Aorta (tissue), 5 donors: ENCODE measurements around the gene TIMM10B. TPM values are rescaled to one million over a fixed set of nuclear protein-coding genes. Genes with fewer than 3 reads are reported as not detected.

Experiments
- ATAC-seq: fragments of 200-7000 bp; cut with Tn5 transposase; one replicate; pipeline ENCODE4 v1.9.1; 2022; ENCODE audit warnings: moderate library complexity; ENCODE audit not compliant: low FRiP score
- DNase-seq, 2 donors: peaks; one replicate each; pipeline ENCODE4 v3.0.0-alpha.2; 2020
- H3K27ac ChIP-seq, 2 donors: one replicate each; pipeline ENCODE4 v1.5.1; 2013; ENCODE audit warnings: low read length in 2 of 2, mild to moderate bottlenecking in 2 of 2, moderate library complexity in 2 of 2, control low read depth in 1 of 2, inconsistent platforms in 1 of 2, low read depth in 1 of 2
- H3K27me3 ChIP-seq, 2 donors: one replicate each; pipeline ENCODE4 v1.6.1; 2013; ENCODE audit warnings: control low read depth in 1 of 2, low read length in 1 of 2, mild to moderate bottlenecking in 1 of 2, moderate library complexity in 1 of 2; ENCODE audit not compliant: insufficient read depth in 2 of 2, control insufficient read depth in 1 of 2
- H3K36me3 ChIP-seq, 2 donors: one replicate each; pipeline ENCODE4 v1.6.1; 2013; ENCODE audit warnings: control low read depth in 1 of 2, low read length in 1 of 2, mild to moderate bottlenecking in 1 of 2; ENCODE audit not compliant: insufficient read depth in 2 of 2, control insufficient read depth in 1 of 2
- H3K4me1 ChIP-seq, 2 donors: one replicate each; pipeline ENCODE4 v1.6.1; 2013; ENCODE audit warnings: low read length in 2 of 2, control low read depth in 1 of 2, mild to moderate bottlenecking in 1 of 2, moderate library complexity in 1 of 2; ENCODE audit not compliant: insufficient read depth in 2 of 2, control insufficient read depth in 1 of 2
- H3K4me3 ChIP-seq, 2 donors: one replicate each; pipeline ENCODE4 v1.5.1; 2013; ENCODE audit warnings: low read length in 2 of 2, control low read depth in 1 of 2, mild to moderate bottlenecking in 1 of 2
- H3K9me3 ChIP-seq: one replicate; pipeline ENCODE4 v1.6.1; 2013; ENCODE audit warnings: mild to moderate bottlenecking, low read length; ENCODE audit not compliant: control insufficient read depth
- WGBS, 2 donors: extraction: QIAGEN DNeasy Blood & Tissue Kit; methylation state at CpG; one replicate each; pipeline ENCODE4 v1.1.7; 2013; 5-methylcytosine and 5-hydroxymethylcytosine counted together
- intact Hi-C, 2 donors: fragments of 100-400 bp; cut with DNase I; formaldehyde crosslinking; loops; one replicate each; pipeline versions ENCODE4 v1.14.2 to v1.15.0; 2022
- polyA plus RNA-seq, 2 donors: library from polyadenylated mRNA; stranded (reverse); fragments of 200-250 nt; gene quantifications; one replicate each; pipeline ENCODE4 v1.2.3, GENCODE V29; 2013
- total RNA-seq, 2 donors: library from RNA; stranded (reverse); fragmentation: NEBNext Ultra II Directional; extraction: Animal tissue kit (Norgen Biotek cat#: 25700); gene quantifications; one replicate each; pipeline ENCODE4 v1.2.1, GENCODE V29; 2021
- donor health status: healthy with polysubstance abuse.
- donor health status: Bipolar disorder and iron deficiency.
- donor health status: DM: no; HTN: no; CAD: no.
- donor health status: DM: no; HTN: no; CAD: no.
- donor health status: DM: yes; HTN: yes; CAD: no.

The TIMM10B gene
- total and polyA plus RNA-seq, 4 donors: 21.0 to 39.1 (median 34.2) TPM

DNA sequence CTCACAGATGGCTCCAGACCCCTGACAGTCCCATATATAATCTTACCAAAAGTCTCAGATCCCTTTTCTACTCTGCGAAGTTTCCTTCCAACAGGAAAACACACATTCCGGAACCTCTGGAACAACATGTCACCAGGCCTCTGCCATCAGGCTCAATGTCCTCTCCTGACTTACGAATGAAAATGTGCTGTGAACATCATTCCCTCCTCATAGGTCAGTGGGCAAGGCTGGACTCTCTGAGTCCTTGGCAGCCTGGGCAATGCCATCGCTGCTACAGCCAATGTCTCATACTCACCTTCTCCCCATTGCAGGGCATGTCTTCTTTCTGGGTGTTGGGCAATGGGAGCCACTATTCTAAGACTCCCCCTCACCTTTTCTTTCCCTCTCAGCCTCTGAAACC, 38.9 kb upstream of the TIMM10B start:
- intact Hi-C loops: loop anchor here (5.0 kb wide), 2 partner anchors 65 kb away; no protein-coding TSS in a partner anchor
- DNase-seq (no peak), ATAC-seq (no peak)
- Histone ChIP-seq H3K27ac (peak overlapping the region; percentile 23 to 85), H3K9me3 (no peaks in the 10 kb centered on the region), H3K36me3 (no peaks in the 10 kb centered on the region), H3K4me1 (no peaks in the 10 kb centered on the region), H3K27me3 (no peaks in the 10 kb centered on the region), H3K4me3 (no peak overlapping the region)
- 56 to 64% methylated on average over 4 of the region's 4 CpGs for WGBS, 2 donors

DNA sequence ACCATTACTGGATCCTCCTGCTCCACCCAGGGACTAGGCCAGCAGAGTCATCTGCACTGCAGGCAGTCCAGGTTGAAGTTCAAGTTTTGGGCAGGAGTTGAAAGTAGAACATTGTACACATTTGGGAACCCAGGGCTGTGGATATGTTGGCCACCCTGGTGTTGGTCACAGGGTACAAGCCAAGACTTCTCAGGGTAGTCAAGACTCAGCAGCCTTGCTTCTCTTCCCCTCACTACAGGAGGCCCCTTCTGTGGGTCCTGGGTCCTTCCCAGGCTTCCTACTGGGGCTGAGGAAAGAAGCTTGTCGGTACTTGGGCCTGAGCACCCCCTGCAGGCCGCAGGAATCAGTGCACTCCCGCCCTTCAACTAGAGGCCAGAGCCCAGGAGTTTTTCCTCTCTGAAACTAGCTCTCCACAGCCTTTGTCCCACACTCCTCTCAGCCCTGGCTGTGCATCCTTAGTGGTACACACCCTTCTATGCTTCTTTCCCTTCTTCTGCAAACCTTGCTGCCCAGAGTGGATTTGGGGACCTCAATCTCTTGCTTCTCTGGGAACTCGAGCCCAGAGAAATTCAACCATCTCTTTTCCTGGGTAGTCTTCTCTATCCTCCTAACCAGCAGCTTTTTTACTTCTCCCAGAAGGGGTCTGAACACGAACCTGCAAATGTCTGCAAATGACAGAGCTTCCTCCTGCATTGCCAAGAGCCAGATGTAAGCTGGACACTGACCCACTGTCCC, 37.9 kb upstream of the TIMM10B start:
- no peak overlapping the region for H3K27ac ChIP-seq
- intact Hi-C loops: loop anchor here (2.0 to 5.0 kb wide), 3 partner anchors 64 to 66 kb away; no protein-coding TSS in a partner anchor
- H3K9me3 ChIP-seq: no peaks in the 10 kb centered on the region
- H3K4me1 ChIP-seq: no peaks in the 10 kb centered on the region
- peaks cover 0 to 3% of the 10 kb centered on the region in 2 donors for H3K36me3 ChIP-seq
- H3K4me3 ChIP-seq: no peak overlapping the region
- DNase-seq (peak; percentile 58 to 78), ATAC-seq (peak; percentile 82)
- 40 to 41% methylated on average over 5 of the region's 5 CpGs for WGBS, 2 donors
- no peaks in the 10 kb centered on the region for H3K27me3 ChIP-seq

DNA sequence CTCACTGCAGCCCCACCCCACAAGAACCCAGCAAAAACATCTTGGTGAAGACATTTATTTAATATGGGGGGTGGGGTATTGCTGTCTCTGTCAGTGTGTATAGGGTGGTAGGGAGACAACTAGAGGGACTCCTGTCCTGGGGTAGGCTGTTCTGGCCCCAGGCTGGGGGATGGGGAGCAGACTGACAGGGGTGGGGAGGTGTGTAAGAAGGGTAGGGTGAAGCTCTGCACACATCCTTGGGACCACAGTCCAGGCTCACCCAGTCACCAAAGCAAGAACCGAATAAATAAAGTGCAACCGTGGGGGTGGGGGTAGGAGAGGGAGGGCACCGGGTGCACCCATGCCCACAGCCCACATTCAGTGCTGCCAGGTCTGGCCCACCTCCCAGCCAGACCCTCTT, 32.7 kb upstream of the TIMM10B start:
- ATAC-seq (no peak), DNase-seq (no peak)
- Histone ChIP-seq H3K27me3 (no peaks in the 10 kb centered on the region), H3K4me1 (peaks cover 0 to 2% of the 10 kb centered on the region in 2 donors), H3K4me3 (no peak overlapping the region), H3K36me3 (peaks cover 0 to 9% of the 10 kb centered on the region in 2 donors), H3K9me3 (no peaks in the 10 kb centered on the region), H3K27ac (no peak overlapping the region)
- WGBS, 2 donors: 85 to 95% methylated on average over 3 of the region's 3 CpGs
- intact Hi-C loops: no loop called here

DNA sequence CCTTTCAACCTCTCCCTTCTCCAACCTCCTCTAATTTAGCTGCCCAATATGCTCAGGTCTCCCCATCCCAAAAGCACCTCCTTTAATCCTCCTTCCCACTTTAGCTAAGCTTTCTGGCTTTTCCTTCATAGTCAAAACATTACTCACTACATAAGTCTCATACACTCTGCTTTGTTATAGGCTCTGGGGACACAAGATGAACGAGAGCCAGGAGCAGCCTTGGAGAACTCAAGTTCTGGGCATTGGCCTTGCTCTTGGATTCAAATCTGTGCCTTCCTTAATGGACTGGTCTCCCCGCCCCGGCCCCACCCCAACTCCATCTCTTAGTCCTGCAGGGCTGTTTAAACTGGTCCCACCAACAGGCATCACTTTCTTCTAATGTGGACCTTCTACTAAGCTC, 29.1 kb upstream of the TIMM10B start:
- ATAC-seq (peak; percentile 69), DNase-seq (peak in 1 of 2 donors; percentile 62)
- Histone ChIP-seq H3K27me3 (no peaks in the 10 kb centered on the region), H3K27ac (peak overlapping the region; percentile 44 to 50), H3K9me3 (no peaks in the 10 kb centered on the region), H3K36me3 (peaks cover 4 to 19% of the 10 kb centered on the region in 2 donors), H3K4me3 (no peak overlapping the region), H3K4me1 (peaks cover 0 to 2% of the 10 kb centered on the region in 2 donors)
- 7 to 9% methylated on average over 3 of the region's 3 CpGs for WGBS, 2 donors
- intact Hi-C loops: no loop called here

DNA sequence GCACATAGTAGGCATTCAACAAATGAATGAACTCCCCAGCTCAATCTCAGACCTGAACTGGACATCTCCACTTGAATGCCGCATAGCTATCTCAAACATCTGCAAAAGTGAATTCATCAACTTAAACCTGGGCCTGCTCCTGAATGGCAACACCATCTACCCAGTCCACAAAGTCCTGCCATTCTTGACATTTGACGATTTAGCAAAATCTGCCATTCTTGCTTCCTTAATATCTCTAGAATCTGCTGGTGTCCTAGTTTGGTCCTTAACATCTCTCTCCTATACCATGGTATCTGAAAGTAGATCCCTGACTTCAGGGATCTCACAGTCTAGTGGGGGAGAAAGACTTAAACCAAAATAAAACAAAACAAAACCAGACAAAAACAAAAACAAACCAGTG, 28.1 kb upstream of the TIMM10B start:
- peaks cover 4 to 17% of the 10 kb centered on the region in 2 donors for H3K36me3 ChIP-seq
- no peaks in the 10 kb centered on the region for H3K27me3 ChIP-seq
- no peaks in the 10 kb centered on the region for H3K9me3 ChIP-seq
- intact Hi-C loops: no loop called here
- WGBS, 2 donors: 92 to 95% methylated on average over 2 of the region's 2 CpGs
- peaks cover 0 to 2% of the 10 kb centered on the region in 2 donors for H3K4me1 ChIP-seq
- H3K4me3 ChIP-seq: no peak overlapping the region
- DNase-seq: no peak
- H3K27ac ChIP-seq: no peak overlapping the region
- ATAC-seq: no peak

DNA sequence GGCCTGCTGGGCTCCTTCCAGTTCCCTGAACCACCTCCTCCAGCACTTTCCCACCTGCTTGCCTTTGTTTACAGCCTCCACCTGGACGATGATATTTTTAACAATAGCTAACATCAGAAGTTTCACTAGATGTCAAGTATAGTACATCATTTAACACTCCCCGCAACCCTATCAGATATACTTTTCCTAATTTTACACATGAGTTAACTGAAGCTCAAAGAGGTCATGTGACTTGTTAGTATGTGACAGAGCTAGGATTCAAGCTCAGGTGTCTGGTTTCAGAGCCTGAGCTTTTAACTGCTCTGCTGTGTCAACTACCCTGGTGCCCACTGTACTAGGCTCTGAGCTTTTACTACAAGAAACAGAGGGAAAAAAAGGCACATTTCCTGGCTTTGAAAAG, 26.2 kb upstream of the TIMM10B start:
- WGBS, 2 donors: 61 to 87% methylated on average over 2 of the region's 2 CpGs
- H3K9me3 ChIP-seq: no peaks in the 10 kb centered on the region
- peaks cover 0 to 2% of the 10 kb centered on the region in 2 donors for H3K4me1 ChIP-seq
- DNase-seq: no peak
- H3K27me3 ChIP-seq: no peaks in the 10 kb centered on the region
- peaks cover 4 to 10% of the 10 kb centered on the region in 2 donors for H3K36me3 ChIP-seq
- intact Hi-C loops: no loop called here
- no peak overlapping the region for H3K27ac ChIP-seq
- no peak for ATAC-seq
- H3K4me3 ChIP-seq: no peak overlapping the region

DNA sequence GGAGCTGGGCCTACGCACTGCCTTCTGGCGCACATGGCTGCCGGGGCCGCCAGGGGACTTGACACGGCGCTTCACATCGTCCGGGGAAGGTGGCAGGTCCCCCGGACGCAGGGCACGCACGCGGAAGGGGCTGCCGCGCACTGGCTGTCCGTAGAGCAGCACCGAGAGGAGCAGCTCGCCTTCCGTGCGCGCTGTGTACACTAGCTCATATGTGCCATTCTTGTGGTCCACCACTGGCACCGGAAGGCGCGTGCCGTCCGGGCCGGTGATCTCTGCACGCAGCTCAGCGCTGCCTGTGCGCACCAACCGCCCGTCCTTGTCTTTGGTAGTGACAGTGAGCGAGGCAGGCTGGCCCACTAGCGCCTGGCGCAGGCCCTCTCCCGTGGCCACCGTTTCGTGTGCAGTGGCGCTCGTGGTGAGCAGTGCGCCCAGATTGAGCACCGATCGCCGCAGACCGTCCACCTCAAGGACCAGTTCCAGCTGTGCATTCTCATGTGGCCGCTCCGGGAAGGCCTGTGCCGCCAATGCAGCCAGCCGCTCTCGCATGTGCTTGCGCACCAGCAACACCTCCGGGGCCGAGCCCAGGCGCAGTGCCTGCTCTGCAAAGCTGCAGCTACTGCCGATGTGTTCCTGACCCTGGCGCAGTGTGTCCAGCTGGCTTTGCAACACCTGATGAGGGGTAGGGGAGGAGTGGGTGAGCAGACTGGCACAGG, 24.8 kb upstream of the TIMM10B start:
- Histone ChIP-seq H3K4me1 (peaks cover 0 to 2% of the 10 kb centered on the region in 2 donors), H3K9me3 (no peaks in the 10 kb centered on the region), H3K4me3 (no peak overlapping the region), H3K36me3 (peaks cover 4 to 10% of the 10 kb centered on the region in 2 donors), H3K27me3 (no peaks in the 10 kb centered on the region), H3K27ac (no peak overlapping the region)
- whole genome bisulfite sequencing, 2 donors: 95 to 96% methylated on average over 56 of the region's 56 CpGs
- DNase-seq: peak in 1 of 2 donors; percentile 77
- ATAC-seq: no peak
- intact Hi-C loops: no loop called here

DNA sequence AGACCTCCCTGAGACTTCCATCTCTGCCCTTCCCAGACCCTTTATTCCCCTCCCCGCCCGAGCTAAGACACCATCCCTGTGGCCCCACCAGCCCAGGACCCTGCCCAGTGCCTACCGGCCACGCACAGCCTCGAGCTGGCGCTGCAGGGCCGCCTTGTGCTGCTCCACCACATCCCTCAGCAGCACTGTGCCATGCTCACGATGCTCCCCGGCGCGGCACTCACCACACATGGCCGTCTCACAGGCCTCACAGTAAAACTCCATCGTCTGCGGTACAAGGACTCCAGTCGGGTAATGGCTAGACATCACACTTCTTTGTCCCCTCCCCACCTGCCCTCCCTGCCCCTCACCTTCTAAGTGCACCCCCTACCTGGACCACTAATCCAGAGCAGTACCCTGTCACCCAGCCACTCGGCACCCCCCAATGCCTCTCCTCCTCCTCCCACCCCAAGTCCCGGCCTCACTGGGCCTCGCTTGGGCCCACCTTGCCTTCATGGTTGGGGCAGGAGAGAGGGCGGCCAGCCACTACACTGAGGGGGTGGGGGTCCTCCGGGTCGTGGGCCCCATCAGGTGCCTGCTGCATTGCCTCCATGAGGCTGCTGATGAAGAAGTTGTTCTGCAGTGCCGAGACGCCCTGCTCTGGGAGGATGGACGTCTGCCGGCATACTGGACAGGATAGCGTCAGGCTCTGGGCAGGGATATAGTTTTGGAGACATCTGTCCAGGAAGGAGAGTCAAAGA, 23.6 kb upstream of the TIMM10B start:
- WGBS, 2 donors: 92 to 93% methylated on average over 25 to 26 of the region's 26 CpGs
- H3K36me3 ChIP-seq: peaks cover 4 to 10% of the 10 kb centered on the region in 2 donors
- no peaks in the 10 kb centered on the region for H3K4me1 ChIP-seq
- no peaks in the 10 kb centered on the region for H3K9me3 ChIP-seq
- no peaks in the 10 kb centered on the region for H3K27me3 ChIP-seq
- no peak overlapping the region for H3K27ac ChIP-seq
- H3K4me3 ChIP-seq: no peak overlapping the region
- intact Hi-C loops: no loop called here
- peak; percentile 15 for ATAC-seq
- DNase-seq: no peak
